Peyer's patch (tissue), 4 donors: Measurements from ENCODE around the gene C4orf54.

ENCODE experiments used
- CTCF ChIP-seq, 6 experiments: fragments of 450-650 bp in 4 of 6; fragments of 200-600 bp in 2 of 6; sonication (generic) in 1 of 6; IDR thresholded peaks; one replicate each; pipeline ENCODE4 v1.5.1; 2017 to 2019; ENCODE audit warnings: antibody characterized with exemption in 6 of 6, mild to moderate bottlenecking in 3 of 6, moderate library complexity in 1 of 6
- POLR2A ChIP-seq, 2 donors: fragments of 450-650 bp; IDR thresholded peaks; one replicate each; pipeline ENCODE4 v1.5.1; 2017; ENCODE audit warnings: antibody characterized with exemption in 2 of 2, mild to moderate bottlenecking in 2 of 2, moderate library complexity in 2 of 2

DNA sequence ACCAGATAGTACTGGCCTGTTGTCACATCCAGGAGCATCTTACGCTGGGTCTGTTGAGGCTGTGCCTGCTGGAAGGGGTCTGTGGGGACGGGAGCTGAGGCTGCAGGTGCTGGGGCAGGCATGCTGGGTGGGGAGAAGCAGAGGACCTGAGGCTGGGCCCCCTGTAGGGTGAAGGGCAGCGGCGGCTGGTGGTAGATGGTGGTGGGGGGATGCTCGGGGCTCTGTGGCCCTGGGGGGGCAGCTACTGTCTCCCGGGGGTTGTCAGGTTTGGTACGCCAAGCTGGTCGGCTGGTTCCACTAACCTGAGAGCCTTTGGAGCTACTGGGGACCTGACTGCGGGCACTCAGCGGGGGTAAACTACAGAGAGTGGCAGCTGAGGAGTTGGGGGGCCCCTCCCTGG is 7.8 kb downstream of the C4orf54 start:
- no peak for TF ChIP-seq CTCF (IDR thresholded peaks at IDR 0.05)
- no peak for TF ChIP-seq POLR2A (IDR thresholded peaks at IDR 0.05)
